GM19025 (cell line): Measurements from ENCODE around the gene MFSD11.
"Not testable (repeated sequence)": the region's sequence is repeated elsewhere in the genome, so short reads cannot be mapped to it uniquely, and the experiment has no call there.

Source experiments
- ATAC-seq: cut with Tn5 transposase; IDR thresholded peaks from one replicate; pipeline ENCODE4 v1.9.1; 2021; ENCODE audit warnings: mild to moderate bottlenecking, low read depth, moderate library complexity; ENCODE audit not compliant: unreplicated experiment

Gene MFSD11

GRCh38 chr17:76707985-76708807 is 29.7 kb upstream of the MFSD11 start:
- ATAC-seq, result no peak

DNA sequence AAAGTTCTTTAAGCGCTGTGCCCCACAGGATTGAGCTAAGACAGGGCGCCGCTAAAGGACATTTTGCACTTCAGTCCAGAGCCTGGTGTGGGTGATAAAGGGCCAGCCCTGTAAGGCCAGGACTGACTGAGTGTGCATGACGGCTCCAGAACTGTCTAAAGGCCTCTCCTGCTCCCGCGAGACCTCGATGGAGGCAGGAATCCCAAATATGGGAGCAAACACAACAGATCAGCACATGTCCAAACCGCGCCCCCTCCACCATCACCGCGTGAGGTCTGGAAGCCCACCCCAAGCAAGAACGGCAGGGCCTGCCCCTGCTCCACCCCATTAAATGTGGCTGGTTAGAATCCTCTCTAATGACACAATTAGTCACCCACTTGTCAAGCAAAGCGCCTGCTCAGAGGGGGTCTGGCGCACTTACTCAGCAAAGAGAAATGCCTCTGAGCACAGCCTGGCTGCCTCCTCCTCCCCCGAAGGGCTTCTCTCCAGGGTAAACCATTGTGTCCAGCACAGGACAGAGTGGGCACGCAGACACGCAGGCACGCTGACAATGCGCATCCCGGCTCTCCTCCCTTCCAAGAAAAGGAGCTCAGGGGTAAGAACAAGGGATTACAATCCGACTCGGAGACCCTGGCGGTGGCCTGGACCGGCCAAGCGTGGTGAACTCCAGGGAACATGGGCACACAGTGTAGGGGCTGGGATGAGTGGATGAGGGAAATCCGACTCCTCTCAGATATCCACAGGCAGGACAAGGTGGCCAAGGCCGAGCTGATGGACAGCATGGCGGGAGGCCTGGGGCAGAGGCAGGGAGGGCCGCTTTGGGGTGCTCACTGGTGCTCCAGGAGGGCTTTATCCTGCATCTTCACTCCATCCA is 28.6 kb upstream of the MFSD11 start:
- no peak for ATAC-seq

DNA sequence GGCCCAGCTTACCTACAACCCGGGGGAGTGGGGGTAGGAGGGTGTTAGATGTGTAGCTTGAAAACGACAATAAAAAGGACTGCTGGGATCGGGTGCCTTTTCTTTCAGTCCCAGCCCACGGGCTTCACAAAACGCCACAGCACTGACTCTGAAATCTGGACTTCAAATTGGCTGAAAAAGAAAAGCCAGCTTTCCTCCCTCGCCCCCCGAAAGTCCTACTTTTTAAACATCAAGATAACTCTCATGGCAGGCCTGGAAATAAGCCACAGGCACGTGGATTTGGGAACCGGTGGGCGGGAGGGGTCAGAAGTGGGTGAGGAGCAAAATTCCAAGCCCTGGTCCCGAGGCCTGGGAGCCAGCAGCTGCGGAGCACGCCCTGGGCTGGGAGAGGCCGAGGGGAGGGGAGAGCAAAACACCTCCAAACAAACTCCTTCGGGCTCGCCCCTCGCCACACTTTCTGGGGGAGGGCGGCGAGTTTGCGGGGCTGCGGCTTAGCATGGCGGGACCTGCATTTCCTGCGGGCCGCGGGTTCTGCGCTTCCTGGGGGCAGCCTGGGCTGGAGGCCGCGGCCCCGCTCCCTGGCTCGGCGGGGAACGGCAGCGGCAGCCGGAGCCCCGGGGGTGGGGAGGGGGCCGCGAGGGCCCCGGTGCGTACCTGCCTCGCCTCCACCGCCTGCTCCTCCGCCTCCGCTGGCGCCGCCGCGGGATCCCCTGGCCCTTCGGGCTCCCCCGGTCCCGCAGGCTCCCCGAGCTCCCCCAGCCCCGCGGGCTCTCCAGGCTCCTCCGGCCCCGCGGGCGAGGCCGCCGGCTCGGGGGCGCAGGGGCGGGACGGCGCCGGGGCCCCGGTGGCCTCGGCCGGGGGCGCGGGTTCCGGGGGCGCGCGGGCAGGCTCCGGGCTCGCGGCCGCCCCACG is 27.7 kb upstream of the MFSD11 start:
- ATAC-seq, result not testable (repeated sequence)

DNA sequence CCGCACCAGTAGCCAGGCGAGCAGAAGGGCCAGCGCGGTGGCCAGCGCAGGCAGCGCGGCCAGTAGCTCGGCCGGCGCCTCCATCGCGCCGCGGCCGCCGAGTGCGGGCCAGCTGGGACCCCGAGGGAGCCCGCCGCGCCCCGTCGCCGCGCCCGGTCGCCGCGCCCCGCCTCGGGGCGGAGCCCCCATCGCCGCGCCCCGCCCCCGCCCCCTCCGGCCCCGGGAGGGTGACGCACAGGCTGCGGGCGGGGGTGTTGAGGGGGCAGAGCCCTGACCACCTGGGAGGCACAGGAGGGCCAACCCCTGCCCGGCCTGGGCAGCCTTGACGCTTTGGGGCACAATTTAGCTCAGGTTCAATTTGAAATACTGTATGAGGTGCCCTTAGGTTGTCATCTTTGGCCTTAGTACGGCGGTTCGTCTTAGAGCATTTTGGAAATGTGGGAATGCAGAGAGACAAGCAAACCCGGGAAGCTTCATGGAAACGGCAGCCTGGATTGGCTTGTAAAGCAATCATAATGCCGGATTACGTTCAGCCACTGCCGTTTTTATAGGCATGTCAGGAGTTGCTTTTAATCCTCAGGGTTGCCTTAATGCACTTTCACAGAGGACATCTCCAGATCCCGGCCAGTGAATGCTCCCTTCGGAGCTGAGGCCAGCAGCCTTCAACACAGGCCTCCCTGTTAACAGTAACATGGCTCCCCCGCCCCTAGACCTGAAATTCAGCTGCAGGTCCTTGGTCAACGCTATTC is 26.9 kb upstream of the MFSD11 start, which contains the start of gene MXRA7:
TSS of gene MXRA7 (minus strand) at position 103 of the 749 bp plus-strand sequence. CDS start at position 84, 19 bp downstream.
- ATAC-seq, result no peak

DNA sequence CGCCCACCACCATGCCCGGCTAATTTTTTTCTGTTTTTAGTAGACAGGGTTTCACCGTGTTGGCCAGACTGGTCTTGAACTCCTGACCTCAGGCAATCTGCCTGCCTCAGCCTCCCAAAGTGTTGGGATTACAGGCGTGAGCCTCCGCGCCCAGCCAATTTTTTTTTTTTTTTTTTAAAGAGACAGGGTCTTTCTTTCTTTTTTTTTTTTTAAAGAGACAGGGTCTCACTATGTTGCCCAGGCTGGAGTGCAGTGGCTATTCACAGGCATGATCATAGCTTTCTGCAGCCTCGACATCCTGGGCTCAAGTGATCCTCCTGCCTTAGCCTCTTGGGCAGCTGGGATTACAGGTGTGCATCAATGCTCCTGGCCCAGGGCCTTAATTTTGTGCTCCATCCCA is 25.6 kb upstream of the MFSD11 start:
- not testable (repeated sequence) for ATAC-seq

DNA sequence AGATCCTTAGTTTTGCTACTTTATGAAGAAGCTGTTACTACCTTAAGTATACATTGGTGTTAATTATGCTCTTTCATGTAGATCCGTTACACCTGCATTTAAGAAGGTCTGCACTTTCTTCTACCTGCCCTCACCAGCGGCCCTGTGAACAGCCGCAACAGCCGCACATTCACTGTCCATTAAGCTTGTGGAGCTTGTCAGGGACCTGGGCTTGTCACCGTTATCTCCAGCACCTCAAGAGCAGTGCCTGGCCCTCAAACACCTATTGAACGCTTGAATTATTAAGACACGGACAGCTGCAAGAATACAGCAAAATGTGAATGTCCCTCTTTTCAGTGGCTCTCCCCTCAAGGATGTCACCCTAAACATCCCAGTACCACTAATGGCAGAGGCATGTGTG is 24.2 kb upstream of the MFSD11 start:
- no peak for ATAC-seq

DNA sequence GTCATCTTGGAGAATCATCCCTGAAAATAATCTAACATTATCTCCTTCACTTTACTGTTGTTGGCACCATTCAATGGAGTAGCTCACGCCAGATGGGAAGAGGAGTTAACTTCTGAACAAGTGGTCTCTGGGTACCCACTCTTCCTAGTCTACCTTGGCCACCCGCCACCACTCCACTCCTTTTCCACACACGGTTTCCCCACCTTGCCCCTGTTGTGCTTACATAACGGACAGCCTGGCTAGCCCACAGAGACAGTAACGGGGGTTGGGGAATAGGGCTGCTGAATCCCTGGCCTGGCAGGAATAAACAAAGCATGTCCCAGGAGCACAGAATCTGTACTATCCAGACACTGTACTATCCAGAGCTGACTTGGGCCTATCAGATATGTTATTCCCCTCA is 23.6 kb upstream of the MFSD11 start:
- ATAC-seq, result no peak

DNA sequence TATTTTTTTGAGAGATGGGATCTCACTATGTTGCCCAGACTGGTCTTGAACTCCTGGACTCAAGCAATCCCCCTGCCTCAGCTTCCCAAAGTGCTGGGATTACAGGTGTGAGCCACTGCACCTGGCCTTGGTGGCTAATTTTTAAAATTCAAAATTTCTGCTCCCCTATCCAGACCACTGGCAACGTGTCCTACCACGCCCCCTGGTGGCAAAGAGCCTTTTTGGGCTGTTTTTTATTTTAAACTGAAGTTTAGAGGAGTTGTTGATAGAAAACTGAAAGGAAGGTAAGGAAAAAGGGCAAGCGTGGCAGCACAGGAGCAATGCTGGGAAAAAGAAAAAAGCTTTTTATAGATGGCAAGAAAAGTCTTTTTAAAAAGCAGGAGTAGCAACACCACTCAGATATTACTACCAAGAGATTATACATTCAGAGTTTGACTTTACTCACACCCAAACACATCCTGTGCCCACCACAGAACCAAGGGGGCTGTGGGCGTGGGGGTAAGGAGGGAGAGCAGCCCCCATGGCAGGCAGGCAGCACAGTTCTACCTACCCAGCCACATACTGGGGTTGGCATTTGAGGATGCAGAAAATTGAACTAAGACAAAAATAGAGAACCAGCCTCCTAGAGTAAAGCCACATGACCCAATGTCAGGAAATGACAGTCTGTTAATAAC is 23.0 kb upstream of the MFSD11 start:
- ATAC-seq, result no peak

- ATAC-seq, result no peak
Observed at GRCh38 chr17:76715496-76715830, 22.5 kb upstream of the MFSD11 start.

- ATAC-seq, result no peak
Observed at GRCh38 chr17:76716146-76716838, 21.6 kb upstream of the MFSD11 start.

DNA sequence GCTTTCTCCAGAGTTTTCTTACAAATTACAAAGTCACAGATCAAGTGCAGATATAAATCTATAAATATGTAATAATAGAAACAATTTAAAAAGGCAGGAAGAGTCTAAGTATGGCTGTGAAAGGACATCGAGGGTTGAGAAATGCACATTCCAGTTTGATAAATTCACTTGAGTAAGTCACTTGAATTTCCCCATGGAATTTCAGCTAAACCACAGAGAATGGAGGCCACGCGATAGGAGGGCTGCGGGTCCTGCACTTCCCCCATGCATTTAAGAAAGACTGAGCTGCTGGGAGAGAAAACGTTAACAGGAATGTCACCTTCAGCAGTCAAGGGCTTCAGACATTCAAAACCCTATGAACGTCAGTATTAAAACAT is 21.1 kb upstream of the MFSD11 start:
- no peak for ATAC-seq

DNA sequence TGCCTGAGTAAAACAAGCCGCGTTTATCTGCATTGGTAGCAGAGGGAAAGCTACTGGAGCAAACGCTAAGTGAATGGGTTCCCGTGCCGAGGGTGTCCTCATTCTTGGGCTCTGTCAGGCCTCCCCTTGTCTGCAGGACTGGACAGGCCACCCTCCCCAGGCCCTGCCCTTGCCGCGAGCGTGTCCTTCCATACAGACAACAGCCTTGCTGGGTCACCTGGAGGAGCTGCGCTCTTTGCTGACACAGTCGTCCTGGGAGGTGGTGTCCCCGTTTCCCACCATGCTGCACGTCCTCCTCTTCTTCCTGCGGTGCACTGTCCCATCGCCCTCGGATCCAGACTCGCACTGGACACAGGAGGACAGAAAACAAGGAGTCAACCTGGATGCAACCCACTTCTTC is 19.4 kb upstream of the MFSD11 start:
- no peak for ATAC-seq

- no peak for ATAC-seq
Observed at GRCh38 chr17:76720211-76720610, 17.7 kb upstream of the MFSD11 start.

DNA sequence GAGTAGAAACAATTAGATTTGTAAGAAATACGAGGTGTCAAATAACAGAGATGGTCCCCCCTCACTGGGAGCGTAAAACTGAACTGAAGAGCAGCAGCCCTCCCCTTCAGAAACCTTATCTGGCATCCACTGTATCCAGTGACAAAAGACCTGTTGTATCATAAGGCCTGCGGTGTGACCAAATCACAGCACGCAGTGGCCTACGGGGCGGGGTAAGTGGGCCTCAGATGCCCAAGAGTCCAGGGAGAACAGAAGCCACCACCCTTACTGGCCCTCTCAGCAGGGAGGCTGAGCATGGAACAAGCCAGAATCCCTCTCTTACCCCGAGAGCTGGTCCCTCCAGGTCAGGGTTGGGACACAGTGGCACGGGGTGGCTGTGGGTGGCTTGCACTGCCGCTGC is 17.0 kb upstream of the MFSD11 start:
- ATAC-seq, result no peak

DNA sequence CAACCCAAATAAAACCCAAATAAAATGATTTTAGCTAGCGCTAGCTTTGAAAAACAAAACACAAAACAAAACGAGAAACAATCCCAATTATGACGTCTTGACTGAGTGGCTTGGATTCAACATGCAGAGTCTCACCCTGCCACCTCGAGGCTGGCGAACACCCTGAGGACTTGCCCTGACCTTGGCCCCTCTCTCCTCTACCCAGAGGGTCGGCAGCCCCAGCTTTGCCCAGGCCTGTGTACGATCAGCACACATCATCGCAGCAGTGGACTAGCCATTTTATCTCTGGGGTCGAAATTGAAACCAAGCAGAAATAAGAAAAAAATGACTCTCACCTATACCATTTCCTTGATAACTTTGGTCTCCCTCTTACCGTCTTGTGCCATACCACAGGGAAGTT is 16.5 kb upstream of the MFSD11 start:
- ATAC-seq, result no peak

DNA sequence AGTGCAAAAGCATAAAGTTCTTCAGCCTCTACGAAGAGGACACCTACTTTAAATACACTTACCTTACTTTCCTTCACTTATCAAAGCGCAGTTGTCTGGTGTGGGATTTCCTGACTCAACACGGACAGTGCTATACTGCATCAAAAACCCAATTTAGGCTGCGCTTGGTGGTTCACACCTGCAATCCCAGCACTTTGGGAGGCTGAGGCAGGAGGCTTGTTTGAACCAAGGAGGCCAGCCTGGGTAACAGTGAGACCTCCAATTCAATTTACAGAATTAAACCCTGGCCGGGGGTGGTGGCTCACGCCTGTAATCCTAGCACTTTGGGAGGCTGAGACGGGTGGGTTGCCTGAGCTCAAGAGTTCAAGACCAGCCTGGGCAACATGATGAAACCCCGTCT is 15.6 kb upstream of the MFSD11 start:
- no peak for ATAC-seq

- ATAC-seq, result not testable (repeated sequence)
Observed at GRCh38 chr17:76722977-76723376, 14.9 kb upstream of the MFSD11 start.

DNA sequence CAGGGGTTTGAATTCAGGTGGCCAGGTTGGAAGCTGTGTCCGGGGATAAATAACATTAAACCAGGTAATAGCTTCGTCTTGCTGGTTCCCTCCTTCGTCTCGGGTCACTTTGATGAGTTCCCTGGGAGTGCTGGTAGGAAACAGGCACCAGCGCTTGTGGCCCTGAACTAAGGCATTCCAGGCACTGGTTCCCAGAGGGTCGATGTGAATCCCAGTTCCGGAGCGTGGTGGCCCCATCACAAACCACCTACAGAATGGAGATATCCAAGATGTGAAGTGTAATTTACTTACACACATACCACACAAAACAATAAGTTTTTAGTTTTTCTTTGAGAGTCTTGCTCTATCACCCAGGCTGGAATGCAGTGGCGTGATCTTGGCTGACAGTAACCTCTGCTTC is 14.1 kb upstream of the MFSD11 start:
- ATAC-seq, result no peak
